Measurements from ENCODE around the gene TDRD9.

Gene TDRD9

DNA sequence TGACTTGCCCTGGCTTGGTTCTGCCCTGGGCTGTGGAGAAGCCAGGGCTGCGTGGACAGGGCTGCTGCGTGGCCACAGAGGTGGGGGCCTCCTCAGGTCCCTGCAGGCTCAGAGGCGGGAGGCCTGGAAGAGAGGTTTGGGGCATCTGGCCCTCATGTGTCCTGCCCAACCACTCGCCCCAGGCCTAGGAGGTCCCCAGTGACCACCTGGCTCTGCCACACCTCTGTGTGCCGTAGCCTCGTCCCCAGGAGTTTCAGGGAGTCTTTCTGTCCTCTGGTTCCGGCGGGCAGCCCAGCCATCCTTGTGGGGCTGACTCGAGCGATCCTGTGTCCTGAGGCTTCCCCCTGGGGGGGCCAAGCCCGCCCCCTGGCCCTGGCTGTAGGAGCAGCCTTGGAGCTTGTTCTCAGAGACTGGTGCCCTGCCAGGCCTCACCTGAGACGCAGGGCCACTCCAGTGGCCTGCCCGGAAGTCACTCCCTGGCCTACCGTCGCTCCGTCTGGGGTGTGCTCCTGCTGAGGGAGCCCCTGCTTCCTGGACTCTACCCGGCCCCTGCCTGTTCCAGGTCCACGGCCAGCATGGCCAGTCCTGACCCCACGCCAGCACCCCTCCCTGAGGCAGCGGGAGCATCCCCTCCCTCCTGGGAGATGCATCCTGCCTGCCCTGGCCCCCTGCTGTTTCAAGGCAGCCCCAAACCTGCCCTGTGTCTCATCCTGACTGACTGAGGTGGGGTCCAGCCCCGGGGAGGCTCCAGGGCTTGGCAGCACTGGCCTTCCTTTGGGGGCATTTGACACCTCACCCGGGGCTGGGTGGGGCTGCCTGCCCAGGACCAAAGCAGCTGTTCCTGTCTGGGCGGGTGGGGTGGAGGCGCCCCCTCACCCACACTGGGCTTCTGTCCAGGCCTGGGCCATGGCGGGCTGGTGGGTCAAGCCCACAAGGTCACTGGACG lies 171.1 kb downstream of the TDRD9 start:
- Histone ChIP-seq H2AFZ (ENCODE audit: low read length, unreplicated experiment) (no peak overlapping the region), H3K4me1 (ENCODE audit: control insufficient read depth, insufficient read depth, low read length, unreplicated experiment) (no peaks in the 10 kb centered on the region), H3K79me2 (ENCODE audit: control insufficient read depth, insufficient read depth, low read length, unreplicated experiment) (no peaks in the 10 kb centered on the region)

DNA sequence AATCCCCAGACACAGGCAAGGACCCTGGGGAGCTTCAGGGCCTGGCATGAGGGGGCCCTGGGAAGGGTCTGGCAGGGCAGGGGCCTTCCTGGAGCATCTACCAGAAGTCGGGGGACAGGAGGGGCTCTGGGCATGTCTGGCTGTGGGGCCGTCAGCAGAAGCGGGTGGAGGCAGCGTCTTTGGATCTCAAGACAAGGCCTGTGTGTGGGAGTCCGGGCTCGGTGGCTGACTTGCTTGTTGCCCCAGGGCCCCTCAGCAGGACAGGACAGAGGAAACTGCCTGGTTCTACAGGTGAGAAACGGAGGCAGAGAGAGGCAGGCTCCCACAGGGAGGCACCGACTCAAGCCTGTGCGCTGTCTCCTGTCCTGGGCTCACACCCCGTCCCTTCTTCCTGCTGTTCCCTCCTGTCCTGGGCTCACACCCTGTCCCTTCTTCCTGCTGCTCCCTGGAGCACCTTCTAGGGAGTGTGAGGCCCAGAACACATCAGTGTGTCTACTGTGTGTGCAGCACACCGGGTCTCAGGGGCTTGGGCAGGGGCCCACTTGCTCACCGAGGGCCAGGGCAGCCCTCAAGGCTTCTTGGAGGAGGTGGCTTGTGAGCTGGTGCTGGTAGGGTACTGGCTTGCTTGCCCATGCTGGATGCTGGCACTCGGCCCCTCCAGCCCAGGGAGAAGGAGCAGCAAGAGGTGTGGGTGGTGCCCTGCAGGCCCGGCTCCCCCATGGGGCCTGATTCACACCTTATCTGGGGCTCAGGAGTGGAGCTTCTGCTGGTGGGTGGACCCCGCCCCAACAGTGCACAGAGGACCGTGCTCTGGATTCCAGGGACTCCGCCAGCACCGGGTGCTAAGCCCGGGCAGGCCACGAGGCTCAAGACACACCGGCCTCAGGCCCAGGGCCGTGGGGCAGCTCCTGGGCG lies 172.2 kb downstream of the TDRD9 start:
- no peaks in the 10 kb centered on the region for H3K79me2 ChIP-seq (ENCODE audit: control insufficient read depth, insufficient read depth, low read length, unreplicated experiment)
- H3K27ac ChIP-seq (ENCODE audit: low read depth, low read length), result no peak overlapping the region
- no peak overlapping the region for H3K4me3 ChIP-seq (ENCODE audit: low read depth, low read length)
- H2AFZ ChIP-seq (ENCODE audit: low read length, unreplicated experiment), result no peak overlapping the region
- no peaks in the 10 kb centered on the region; the same call in 1 of the 2 replicates for H3K27me3 ChIP-seq (ENCODE audit: insufficient read depth, low read length)
- H3K4me1 ChIP-seq (ENCODE audit: control insufficient read depth, insufficient read depth, low read length, unreplicated experiment), result no peaks in the 10 kb centered on the region
- H3K36me3 ChIP-seq (ENCODE audit: insufficient read depth, low read length), result no peaks in the 10 kb centered on the region

More for the DNA sequence above, 171.1 kb downstream of the TDRD9 start:
- no peak overlapping the region for H3K27ac ChIP-seq (ENCODE audit: low read depth, low read length)
- no peak overlapping the region for H3K4me3 ChIP-seq (ENCODE audit: low read depth, low read length)
- H3K36me3 ChIP-seq (ENCODE audit: insufficient read depth, low read length), result no peaks in the 10 kb centered on the region
- no peaks in the 10 kb centered on the region; the same call in 1 of the 2 replicates for H3K27me3 ChIP-seq (ENCODE audit: insufficient read depth, low read length)

DNA sequence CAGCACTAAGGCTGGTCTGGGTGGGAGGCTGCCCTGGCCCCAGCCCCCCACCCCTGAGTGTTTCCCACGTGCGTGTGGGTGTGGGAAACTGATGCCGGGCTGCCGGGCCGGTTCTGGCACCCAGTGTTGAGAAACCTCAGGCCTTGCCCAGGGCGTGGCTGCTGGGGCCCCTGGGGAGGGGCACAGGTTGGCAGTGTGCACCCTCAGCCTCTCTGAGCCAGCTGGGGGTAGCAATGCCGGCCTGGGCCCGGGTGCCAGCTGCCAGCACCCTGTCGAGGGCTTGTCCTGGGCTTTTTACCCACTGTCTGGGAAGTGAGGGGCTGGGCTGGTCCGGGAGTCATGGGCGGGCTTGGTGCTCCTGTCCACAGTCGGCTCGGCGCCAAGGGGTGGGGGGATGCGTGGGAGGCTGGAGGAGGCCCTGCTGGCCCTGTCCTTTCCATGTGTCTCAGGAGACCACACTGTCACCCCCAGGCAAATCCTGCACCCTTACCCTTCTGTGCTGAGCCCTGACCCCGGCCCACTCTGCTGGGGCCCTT lies 172.9 kb downstream of the TDRD9 start:
- Histone ChIP-seq H3K36me3 (ENCODE audit: insufficient read depth, low read length) (no peaks in the 10 kb centered on the region), H3K4me3 (ENCODE audit: low read depth, low read length) (no peak overlapping the region), H3K27ac (ENCODE audit: low read depth, low read length) (no peak overlapping the region), H3K4me1 (ENCODE audit: control insufficient read depth, insufficient read depth, low read length, unreplicated experiment) (no peaks in the 10 kb centered on the region), H3K79me2 (ENCODE audit: control insufficient read depth, insufficient read depth, low read length, unreplicated experiment) (no peaks in the 10 kb centered on the region), H3K27me3 (ENCODE audit: insufficient read depth, low read length) (no peaks in the 10 kb centered on the region; the same call in 1 of the 2 replicates), H2AFZ (ENCODE audit: low read length, unreplicated experiment) (no peak overlapping the region)

DNA sequence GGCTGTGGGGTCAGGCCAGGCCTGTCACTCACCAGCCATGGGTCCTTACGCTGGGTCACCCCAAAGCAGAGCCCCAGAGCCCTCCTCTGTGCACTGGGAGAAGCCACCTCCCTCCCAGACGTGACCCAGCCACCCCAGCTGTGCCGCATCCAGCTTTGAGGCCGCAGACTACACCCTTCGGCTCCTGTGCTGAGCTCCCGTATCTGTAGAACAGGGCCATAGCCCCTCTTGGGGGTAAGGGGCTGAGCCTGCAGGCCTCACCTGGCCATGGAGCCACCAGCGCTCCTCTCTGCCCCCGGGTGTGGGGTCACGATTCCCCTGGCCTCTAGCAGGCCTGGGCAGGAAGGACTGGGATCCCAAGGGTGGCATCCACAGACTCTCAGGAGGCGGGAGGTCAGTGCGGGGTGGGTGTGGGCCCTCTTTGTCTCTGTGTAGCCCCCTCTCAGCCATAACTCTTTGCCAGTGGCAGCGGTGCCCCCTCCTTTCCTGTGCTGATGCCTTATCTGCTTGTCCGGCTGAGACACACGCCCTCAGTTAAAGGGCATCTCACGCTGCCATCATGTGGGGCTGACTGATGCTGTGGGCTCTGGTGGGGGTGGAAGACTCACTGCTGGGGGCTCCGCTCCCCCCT lies 173.5 kb downstream of the TDRD9 start:
- no peak overlapping the region for H2AFZ ChIP-seq (ENCODE audit: low read length, unreplicated experiment)
- H3K79me2 ChIP-seq (ENCODE audit: control insufficient read depth, insufficient read depth, low read length, unreplicated experiment), result no peaks in the 10 kb centered on the region
- no peak overlapping the region for H3K27ac ChIP-seq (ENCODE audit: low read depth, low read length)
- H3K27me3 ChIP-seq (ENCODE audit: insufficient read depth, low read length), result no peaks in the 10 kb centered on the region; the same call in 1 of the 2 replicates
- H3K4me1 ChIP-seq (ENCODE audit: control insufficient read depth, insufficient read depth, low read length, unreplicated experiment), result no peaks in the 10 kb centered on the region
- H3K36me3 ChIP-seq (ENCODE audit: insufficient read depth, low read length), result no peaks in the 10 kb centered on the region
- H3K4me3 ChIP-seq (ENCODE audit: low read depth, low read length), result no peak overlapping the region

Measured in ACC112 (cell line).